ENCODE measurements around the gene PEX3.

DNA sequence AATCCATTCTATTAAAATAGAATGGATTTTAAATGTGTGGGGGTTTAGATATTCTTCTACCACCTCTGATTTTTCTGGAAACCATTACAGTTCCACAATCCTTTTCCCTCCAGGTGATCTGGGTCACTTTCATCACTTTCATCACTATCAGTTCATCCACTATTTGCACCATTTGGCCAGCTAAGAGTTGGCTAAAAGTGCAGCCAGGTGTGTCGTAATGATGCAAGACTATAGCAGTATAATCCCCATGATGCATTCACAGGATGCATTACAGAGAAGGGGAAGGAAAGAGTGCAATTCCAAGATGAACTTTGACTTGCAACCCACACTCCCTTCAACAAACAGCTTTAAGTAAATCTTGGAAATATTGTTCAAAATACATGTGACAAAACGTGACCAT, 56.0 kb downstream of the PEX3 start:
- TF ChIP-seq CTCF (IDR thresholded peaks at IDR 0.05), result no peak
- no peak for TF ChIP-seq EZH2 (IDR thresholded peaks at IDR 0.05; ENCODE audit: borderline replicate concordance, insufficient read depth, low read depth, low read length, poor library complexity, severe bottlenecking)
